ENCODE measurements around the gene KCNQ5.

The KCNQ5 gene

GRCh38 chr6:72657407-72658197, 35.7 kb downstream of the KCNQ5 start:
- DNase-seq (ENCODE audit: low spot score) = no peak
- H3K27ac ChIP-seq (ENCODE audit: poor library complexity, severe bottlenecking) = no peak overlapping the region
- TF ChIP-seq, protein P1, sequence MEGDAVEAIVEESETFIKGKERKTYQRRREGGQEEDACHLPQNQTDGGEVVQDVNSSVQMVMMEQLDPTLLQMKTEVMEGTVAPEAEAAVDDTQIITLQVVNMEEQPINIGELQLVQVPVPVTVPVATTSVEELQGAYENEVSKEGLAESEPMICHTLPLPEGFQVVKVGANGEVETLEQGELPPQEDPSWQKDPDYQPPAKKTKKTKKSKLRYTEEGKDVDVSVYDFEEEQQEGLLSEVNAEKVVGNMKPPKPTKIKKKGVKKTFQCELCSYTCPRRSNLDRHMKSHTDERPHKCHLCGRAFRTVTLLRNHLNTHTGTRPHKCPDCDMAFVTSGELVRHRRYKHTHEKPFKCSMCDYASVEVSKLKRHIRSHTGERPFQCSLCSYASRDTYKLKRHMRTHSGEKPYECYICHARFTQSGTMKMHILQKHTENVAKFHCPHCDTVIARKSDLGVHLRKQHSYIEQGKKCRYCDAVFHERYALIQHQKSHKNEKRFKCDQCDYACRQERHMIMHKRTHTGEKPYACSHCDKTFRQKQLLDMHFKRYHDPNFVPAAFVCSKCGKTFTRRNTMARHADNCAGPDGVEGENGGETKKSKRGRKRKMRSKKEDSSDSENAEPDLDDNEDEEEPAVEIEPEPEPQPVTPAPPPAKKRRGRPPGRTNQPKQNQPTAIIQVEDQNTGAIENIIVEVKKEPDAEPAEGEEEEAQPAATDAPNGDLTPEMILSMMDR (IDR thresholded peaks at IDR 0.05; ENCODE audit: poor library complexity, severe bottlenecking) = no peak
- peaks cover 3% of the 10 kb centered on the region for H3K4me1 ChIP-seq (ENCODE audit: insufficient read depth, poor library complexity, severe bottlenecking)
- H3K9me3 ChIP-seq (ENCODE audit: severe bottlenecking) = no peaks in the 10 kb centered on the region
- H3K27me3 ChIP-seq (ENCODE audit: insufficient read depth, poor library complexity, severe bottlenecking) = no peaks in the 10 kb centered on the region
- no peak overlapping the region for H3K4me3 ChIP-seq (ENCODE audit: severe bottlenecking)
- no peak for ATAC-seq (ENCODE audit: low read depth)
- H3K36me3 ChIP-seq (ENCODE audit: low read depth) = no peaks in the 10 kb centered on the region

DNA sequence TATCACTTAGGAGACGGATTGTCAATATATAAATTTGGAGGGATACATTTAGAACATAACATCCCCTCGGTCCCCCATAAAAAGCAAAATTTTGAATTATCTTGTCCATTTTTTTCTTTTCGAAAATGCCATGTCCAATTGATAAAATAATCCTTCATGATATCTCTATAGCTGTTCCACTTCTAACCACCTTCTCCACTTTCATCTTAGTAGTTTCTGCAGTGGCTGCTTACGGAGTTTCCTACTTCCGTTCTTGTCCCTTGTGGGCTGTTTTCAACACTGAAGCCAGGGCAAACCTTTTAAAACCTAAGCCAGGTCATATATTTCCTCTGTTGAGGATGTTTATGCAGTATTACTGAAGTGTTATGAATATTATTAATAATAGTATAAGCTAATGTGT, 37.9 kb downstream of the KCNQ5 start:
- TF ChIP-seq, protein P1 (IDR thresholded peaks at IDR 0.05; ENCODE audit: poor library complexity, severe bottlenecking) = no peak
- Histone ChIP-seq H3K9me3 (ENCODE audit: severe bottlenecking) (no peaks in the 10 kb centered on the region), H3K4me3 (ENCODE audit: severe bottlenecking) (no peak overlapping the region), H3K27ac (ENCODE audit: poor library complexity, severe bottlenecking) (no peak overlapping the region), H3K27me3 (ENCODE audit: insufficient read depth, poor library complexity, severe bottlenecking) (no peaks in the 10 kb centered on the region), H3K4me1 (ENCODE audit: insufficient read depth, poor library complexity, severe bottlenecking) (peaks cover 3% of the 10 kb centered on the region), H3K36me3 (ENCODE audit: low read depth) (no peaks in the 10 kb centered on the region)
- DNase-seq (ENCODE audit: low spot score) = no peak
- no peak for ATAC-seq (ENCODE audit: low read depth)

DNA sequence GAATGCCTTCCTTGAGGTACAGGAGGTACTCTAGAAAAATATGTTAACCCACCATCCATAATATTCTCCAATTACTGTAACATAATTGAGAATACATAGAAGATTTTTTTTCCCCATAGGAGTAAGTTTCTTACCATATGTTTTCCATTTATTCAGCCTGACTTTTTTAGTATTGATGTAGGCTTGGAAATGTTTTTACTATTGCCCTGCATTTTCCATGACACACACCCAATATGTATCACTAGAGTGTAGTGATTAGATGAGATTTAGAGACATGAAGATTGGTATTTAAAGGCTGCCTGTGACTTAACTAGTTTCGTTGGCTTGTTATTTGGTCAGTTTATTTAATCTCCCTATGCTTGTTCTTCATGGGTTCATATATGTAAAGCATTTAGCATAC, 39.5 kb downstream of the KCNQ5 start:
- H3K27me3 ChIP-seq (ENCODE audit: insufficient read depth, poor library complexity, severe bottlenecking) = no peaks in the 10 kb centered on the region
- H3K27ac ChIP-seq (ENCODE audit: poor library complexity, severe bottlenecking) = no peak overlapping the region
- no peak for DNase-seq (ENCODE audit: low spot score)
- no peaks in the 10 kb centered on the region for H3K36me3 ChIP-seq (ENCODE audit: low read depth)
- peaks cover 3% of the 10 kb centered on the region for H3K4me1 ChIP-seq (ENCODE audit: insufficient read depth, poor library complexity, severe bottlenecking)
- H3K9me3 ChIP-seq (ENCODE audit: severe bottlenecking) = no peaks in the 10 kb centered on the region
- ATAC-seq (ENCODE audit: low read depth) = no peak
- no peak overlapping the region for H3K4me3 ChIP-seq (ENCODE audit: severe bottlenecking)
- TF ChIP-seq, protein P1 (IDR thresholded peaks at IDR 0.05; ENCODE audit: poor library complexity, severe bottlenecking) = no peak

- TF ChIP-seq, protein P1 (IDR thresholded peaks at IDR 0.05; ENCODE audit: poor library complexity, severe bottlenecking) = no peak
Measured at GRCh38 chr6:72665599-72665998, 43.7 kb downstream of the KCNQ5 start.

GRCh38 chr6:72669324-72669723, 47.5 kb downstream of the KCNQ5 start:
- H3K27me3 ChIP-seq (ENCODE audit: insufficient read depth, poor library complexity, severe bottlenecking) = no peaks in the 10 kb centered on the region
- no peak for DNase-seq (ENCODE audit: low spot score)
- no peaks in the 10 kb centered on the region for H3K36me3 ChIP-seq (ENCODE audit: low read depth)
- no peak overlapping the region for H3K27ac ChIP-seq (ENCODE audit: poor library complexity, severe bottlenecking)
- H3K9me3 ChIP-seq (ENCODE audit: severe bottlenecking) = no peaks in the 10 kb centered on the region
- ATAC-seq (ENCODE audit: low read depth) = no peak
- no peak overlapping the region for H3K4me3 ChIP-seq (ENCODE audit: severe bottlenecking)
- TF ChIP-seq, protein P1 (IDR thresholded peaks at IDR 0.05; ENCODE audit: poor library complexity, severe bottlenecking) = no peak
- no peaks in the 10 kb centered on the region for H3K4me1 ChIP-seq (ENCODE audit: insufficient read depth, poor library complexity, severe bottlenecking)

More at GRCh38 chr6:72665599-72665998, 43.7 kb downstream of the KCNQ5 start:
- H3K27me3 ChIP-seq (ENCODE audit: insufficient read depth, poor library complexity, severe bottlenecking) = no peaks in the 10 kb centered on the region
- H3K27ac ChIP-seq (ENCODE audit: poor library complexity, severe bottlenecking) = no peak overlapping the region
- DNase-seq (ENCODE audit: low spot score) (no peak), ATAC-seq (ENCODE audit: low read depth) (no peak)
- H3K9me3 ChIP-seq (ENCODE audit: severe bottlenecking) = no peaks in the 10 kb centered on the region
- no peak overlapping the region for H3K4me3 ChIP-seq (ENCODE audit: severe bottlenecking)
- H3K36me3 ChIP-seq (ENCODE audit: low read depth) = no peaks in the 10 kb centered on the region
- H3K4me1 ChIP-seq (ENCODE audit: insufficient read depth, poor library complexity, severe bottlenecking) = no peaks in the 10 kb centered on the region

Measured in RWPE2 (cell line).